SU-DHL-6 (cell line): Measurements from ENCODE around the gene EXOC8.
A peak's percentile ranks its signal among the peaks of the same experiment; 100 is the strongest.

ENCODE experiments used
- H2AFZ ChIP-seq: fragments of 200-600 bp; sonication (generic); 2 replicates; pipeline ENCODE4 v1.6.1; 2014; ENCODE audit warnings: low read depth, mild to moderate bottlenecking, moderate library complexity, mixed read lengths, antibody characterized with exemption, low read length; ENCODE audit not compliant: severe bottlenecking
- H3F3A ChIP-seq: fragments of 200-600 bp; shearing (Covaris generic); 2 replicates; pipeline ENCODE4 v1.6.0; 2016; ENCODE audit warnings: antibody characterized with exemption, mild to moderate bottlenecking; ENCODE audit not compliant: insufficient read depth
- H3K27ac ChIP-seq: fragments of 200-600 bp; sonication (generic); 2 replicates; pipeline ENCODE4 v1.5.1; 2016; ENCODE audit warnings: low read depth, mild to moderate bottlenecking, low read length, moderate library complexity, mixed read lengths
- H3K27me3 ChIP-seq: fragments of 200-600 bp; sonication (generic), shearing (Covaris generic); 2 replicates; pipeline ENCODE4 v1.6.0; 2014; ENCODE audit warnings: mild to moderate bottlenecking, low read length
- H3K36me3 ChIP-seq: fragments of 200-600 bp; sonication (generic); 2 replicates; pipeline ENCODE4 v1.6.1; 2014; ENCODE audit warnings: mild to moderate bottlenecking, low read length, mixed read lengths
- H3K4me2 ChIP-seq: fragments of 300-600, 200-600 bp; shearing (Covaris generic), sonication (generic); 2 replicates; pipeline ENCODE4 v1.6.0; 2014; ENCODE audit warnings: low read length, low read depth, mild to moderate bottlenecking; ENCODE audit not compliant: poor library complexity, severe bottlenecking
- H3K4me3 ChIP-seq: fragments of 200-600 bp; sonication (generic); 2 replicates; pipeline ENCODE4 v1.5.1; 2014; ENCODE audit warnings: antibody characterized with exemption, low read length, mild to moderate bottlenecking, mixed read lengths; ENCODE audit not compliant: insufficient read depth, poor library complexity, severe bottlenecking
- H3K79me2 ChIP-seq: fragments of 200-600 bp; sonication (generic); 2 replicates; pipeline ENCODE4 v1.6.1; 2014; ENCODE audit warnings: mild to moderate bottlenecking, low read length, moderate library complexity; ENCODE audit not compliant: insufficient read depth
- H3K9ac ChIP-seq: fragments of 200-600 bp; sonication (generic); 2 replicates; pipeline ENCODE4 v1.7.0; 2014; ENCODE audit warnings: mild to moderate bottlenecking, low read length
- H3K9me2 ChIP-seq: fragments of 200-600 bp; sonication (generic); replicated peaks from 2 replicates; pipeline ENCODE4 v1.6.1; 2014; ENCODE audit warnings: low read length; ENCODE audit not compliant: insufficient read depth
- H3K9me3 ChIP-seq: fragments of 200-600 bp; sonication (generic); 2 replicates; pipeline ENCODE4 v1.6.1; 2014; ENCODE audit warnings: low read length, mixed read lengths; ENCODE audit not compliant: insufficient read depth
- H4K20me1 ChIP-seq: fragments of 200-600 bp; sonication (generic); 2 replicates; pipeline ENCODE4 v1.6.1; 2014; ENCODE audit warnings: low read depth, mild to moderate bottlenecking, antibody characterized with exemption, low read length, moderate library complexity, mixed read lengths
- CTCF ChIP-seq: fragments of 200-600 bp; sonication (generic); IDR thresholded peaks from one replicate; pipeline ENCODE4 v1.5.1; 2017; ENCODE audit warnings: antibody characterized with exemption, mild to moderate bottlenecking, low read length, moderate library complexity; ENCODE audit not compliant: insufficient read depth, poor library complexity, severe bottlenecking
- EZH2phosphoT487 ChIP-seq: fragments of 200-600 bp; sonication (generic), shearing (Covaris generic); conservative IDR thresholded peaks from 2 replicates; pipeline ENCODE4 v1.6.1; 2018; ENCODE audit warnings: mild to moderate bottlenecking, antibody characterized with exemption, low read length, moderate library complexity, mixed read lengths

Gene EXOC8

GRCh38 chr1:231317306-231318014 lies 20.2 kb downstream of the EXOC8 start:
- H3K4me3 ChIP-seq, result no peak overlapping the region
- H3K4me2 ChIP-seq, result no peak overlapping the region
- H3K27me3 ChIP-seq, result no peaks in the 10 kb centered on the region
- H3F3A ChIP-seq, result no peaks in the 10 kb centered on the region
- no peak overlapping the region for H2AFZ ChIP-seq
- no peaks in the 10 kb centered on the region for H3K9me3 ChIP-seq
- H3K9ac ChIP-seq, result no peak overlapping the region
- TF ChIP-seq EZH2phosphoT487 (no peak), CTCF (no peak)
- H3K36me3 ChIP-seq, result no peaks in the 10 kb centered on the region
- H3K79me2 ChIP-seq, result no peaks in the 10 kb centered on the region
- no peak overlapping the region for H3K27ac ChIP-seq
- no peaks in the 10 kb centered on the region for H3K9me2 ChIP-seq
- H4K20me1 ChIP-seq, result no peaks in the 10 kb centered on the region

GRCh38 chr1:231315887-231316286 lies 21.8 kb downstream of the EXOC8 start:
- H3K27me3 ChIP-seq, result no peaks in the 10 kb centered on the region
- H3K27ac ChIP-seq, result no peak overlapping the region
- H3K4me3 ChIP-seq, result no peak overlapping the region
- no peaks in the 10 kb centered on the region for H3K79me2 ChIP-seq
- TF ChIP-seq CTCF (peak; percentile 76), EZH2phosphoT487 (no peak)
- H2AFZ ChIP-seq, result no peak overlapping the region
- H3K9ac ChIP-seq, result no peak overlapping the region
- H3K4me2 ChIP-seq, result no peak overlapping the region
- no peaks in the 10 kb centered on the region for H4K20me1 ChIP-seq
- H3K9me2 ChIP-seq, result no peaks in the 10 kb centered on the region
- H3K9me3 ChIP-seq, result no peaks in the 10 kb centered on the region
- no peaks in the 10 kb centered on the region for H3K36me3 ChIP-seq
- no peaks in the 10 kb centered on the region for H3F3A ChIP-seq

- Histone ChIP-seq H3K27me3 (no peaks in the 10 kb centered on the region), H2AFZ (no peak overlapping the region), H3K4me3 (no peak overlapping the region), H4K20me1 (no peaks in the 10 kb centered on the region), H3K9me2 (no peaks in the 10 kb centered on the region), H3K79me2 (no peaks in the 10 kb centered on the region), H3K36me3 (no peaks in the 10 kb centered on the region), H3K27ac (no peak overlapping the region), H3K9me3 (no peaks in the 10 kb centered on the region), H3F3A (no peaks in the 10 kb centered on the region), H3K4me2 (no peak overlapping the region), H3K9ac (no peak overlapping the region)
- no peak for TF ChIP-seq EZH2phosphoT487
- TF ChIP-seq CTCF, result no peak
Measured at GRCh38 chr1:231313661-231314060, 24.0 kb downstream of the EXOC8 start.
